ENCODE results near the gene FAM184A.

- TF ChIP-seq, protein P1, sequence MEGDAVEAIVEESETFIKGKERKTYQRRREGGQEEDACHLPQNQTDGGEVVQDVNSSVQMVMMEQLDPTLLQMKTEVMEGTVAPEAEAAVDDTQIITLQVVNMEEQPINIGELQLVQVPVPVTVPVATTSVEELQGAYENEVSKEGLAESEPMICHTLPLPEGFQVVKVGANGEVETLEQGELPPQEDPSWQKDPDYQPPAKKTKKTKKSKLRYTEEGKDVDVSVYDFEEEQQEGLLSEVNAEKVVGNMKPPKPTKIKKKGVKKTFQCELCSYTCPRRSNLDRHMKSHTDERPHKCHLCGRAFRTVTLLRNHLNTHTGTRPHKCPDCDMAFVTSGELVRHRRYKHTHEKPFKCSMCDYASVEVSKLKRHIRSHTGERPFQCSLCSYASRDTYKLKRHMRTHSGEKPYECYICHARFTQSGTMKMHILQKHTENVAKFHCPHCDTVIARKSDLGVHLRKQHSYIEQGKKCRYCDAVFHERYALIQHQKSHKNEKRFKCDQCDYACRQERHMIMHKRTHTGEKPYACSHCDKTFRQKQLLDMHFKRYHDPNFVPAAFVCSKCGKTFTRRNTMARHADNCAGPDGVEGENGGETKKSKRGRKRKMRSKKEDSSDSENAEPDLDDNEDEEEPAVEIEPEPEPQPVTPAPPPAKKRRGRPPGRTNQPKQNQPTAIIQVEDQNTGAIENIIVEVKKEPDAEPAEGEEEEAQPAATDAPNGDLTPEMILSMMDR (IDR thresholded peaks at IDR 0.05), result no peak
- TF ChIP-seq POLR2AphosphoS5 (IDR thresholded peaks at IDR 0.05; ENCODE audit: low read depth, low read length) (no peak), SIN3A (IDR thresholded peaks at IDR 0.05; ENCODE audit: borderline replicate concordance, insufficient read depth, low read depth, low read length) (no peak)
- TF ChIP-seq, protein P2, sequence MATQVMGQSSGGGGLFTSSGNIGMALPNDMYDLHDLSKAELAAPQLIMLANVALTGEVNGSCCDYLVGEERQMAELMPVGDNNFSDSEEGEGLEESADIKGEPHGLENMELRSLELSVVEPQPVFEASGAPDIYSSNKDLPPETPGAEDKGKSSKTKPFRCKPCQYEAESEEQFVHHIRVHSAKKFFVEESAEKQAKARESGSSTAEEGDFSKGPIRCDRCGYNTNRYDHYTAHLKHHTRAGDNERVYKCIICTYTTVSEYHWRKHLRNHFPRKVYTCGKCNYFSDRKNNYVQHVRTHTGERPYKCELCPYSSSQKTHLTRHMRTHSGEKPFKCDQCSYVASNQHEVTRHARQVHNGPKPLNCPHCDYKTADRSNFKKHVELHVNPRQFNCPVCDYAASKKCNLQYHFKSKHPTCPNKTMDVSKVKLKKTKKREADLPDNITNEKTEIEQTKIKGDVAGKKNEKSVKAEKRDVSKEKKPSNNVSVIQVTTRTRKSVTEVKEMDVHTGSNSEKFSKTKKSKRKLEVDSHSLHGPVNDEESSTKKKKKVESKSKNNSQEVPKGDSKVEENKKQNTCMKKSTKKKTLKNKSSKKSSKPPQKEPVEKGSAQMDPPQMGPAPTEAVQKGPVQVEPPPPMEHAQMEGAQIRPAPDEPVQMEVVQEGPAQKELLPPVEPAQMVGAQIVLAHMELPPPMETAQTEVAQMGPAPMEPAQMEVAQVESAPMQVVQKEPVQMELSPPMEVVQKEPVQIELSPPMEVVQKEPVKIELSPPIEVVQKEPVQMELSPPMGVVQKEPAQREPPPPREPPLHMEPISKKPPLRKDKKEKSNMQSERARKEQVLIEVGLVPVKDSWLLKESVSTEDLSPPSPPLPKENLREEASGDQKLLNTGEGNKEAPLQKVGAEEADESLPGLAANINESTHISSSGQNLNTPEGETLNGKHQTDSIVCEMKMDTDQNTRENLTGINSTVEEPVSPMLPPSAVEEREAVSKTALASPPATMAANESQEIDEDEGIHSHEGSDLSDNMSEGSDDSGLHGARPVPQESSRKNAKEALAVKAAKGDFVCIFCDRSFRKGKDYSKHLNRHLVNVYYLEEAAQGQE (IDR thresholded peaks at IDR 0.05; ENCODE audit: insufficient read depth in 1 of 2, low read depth in 2 of 2, low read length in 1 of 2), result no peak
Measured at GRCh38 chr6:119126826-119127225, 48.4 kb upstream of the FAM184A start.
